Spleen (tissue), 11 donors: ENCODE results near the gene COL4A1. TPM values are rescaled to one million over a fixed set of nuclear protein-coding genes. Genes with fewer than 3 reads are reported as not detected.

ENCODE experiments used
- DNase-seq: peaks from one replicate; pipeline ENCODE4 v3.0.0-alpha.2; 2020
- H3K27ac ChIP-seq, 8 donors: fragments of 200-600 bp; sonication (generic) in 7 of 8; 1 replicate in 4 of 8; 2 replicates in 4 of 8; pipeline versions ENCODE4 v1.5.0 to v1.8.0; 2016 to 2021; ENCODE audit warnings: inconsistent platforms in 4 of 8, mild to moderate bottlenecking in 4 of 8, moderate library complexity in 1 of 8
- H3K27me3 ChIP-seq, 7 donors: fragments of 200-600 bp; sonication (generic) in 6 of 7; replicated peaks in 1 of 7; 1 replicate in 4 of 7; 2 replicates in 3 of 7; pipeline versions ENCODE4 v1.5.0 to v1.8.0; 2016 to 2021; ENCODE audit warnings: inconsistent platforms in 3 of 7, mild to moderate bottlenecking in 1 of 7
- H3K36me3 ChIP-seq, 6 donors: fragments of 200-600 bp; sonication (generic) in 5 of 6; 1 replicate in 4 of 6; 2 replicates in 2 of 6; pipeline versions ENCODE4 v1.5.0 to v1.8.0; 2016 to 2021; ENCODE audit warnings: inconsistent platforms in 2 of 6
- H3K4me1 ChIP-seq, 6 donors: fragments of 200-600 bp; sonication (generic) in 5 of 6; 1 replicate in 3 of 6; 2 replicates in 3 of 6; pipeline versions ENCODE4 v1.5.0 to v1.8.0; 2016 to 2021; ENCODE audit warnings: inconsistent platforms in 3 of 6
- H3K4me3 ChIP-seq, 8 donors: fragments of 200-600 bp; sonication (generic) in 7 of 8; 1 replicate in 4 of 8; 2 replicates in 4 of 8; pipeline versions ENCODE4 v1.5.0 to v1.8.0; 2016 to 2021; ENCODE audit warnings: inconsistent platforms in 4 of 8, mild to moderate bottlenecking in 4 of 8, moderate library complexity in 2 of 8
- H3K9me3 ChIP-seq, 8 donors: fragments of 200-600 bp; sonication (generic) in 7 of 8; 1 replicate in 4 of 8; 2 replicates in 4 of 8; pipeline versions ENCODE4 v1.5.0 to v1.8.0; 2016 to 2021; ENCODE audit warnings: inconsistent platforms in 4 of 8
- CTCF ChIP-seq, 11 experiments: fragments of 200-600 bp in 7 of 11; fragments of 450-650 bp in 4 of 11; sonication (generic) in 4 of 11; IDR thresholded peaks in 8 of 11; conservative IDR thresholded peaks in 3 of 11; 1 replicate in 7 of 11; 2 replicates in 4 of 11; pipeline versions ENCODE4 v1.4.0 to v1.8.0; 2016 to 2021; ENCODE audit warnings: antibody characterized with exemption in 11 of 11, inconsistent platforms in 4 of 11, mild to moderate bottlenecking in 1 of 11
- POLR2A ChIP-seq, 3 donors: fragments of 450-650 bp; IDR thresholded peaks; one replicate each; pipeline ENCODE4 v1.5.1; 2017; ENCODE audit warnings: antibody characterized with exemption in 3 of 3, mild to moderate bottlenecking in 1 of 3
- POLR2AphosphoS5 ChIP-seq, 3 donors: sonication (generic); formaldehyde crosslinking; IDR thresholded peaks; one replicate each; pipeline ENCODE4 v1.5.1; 2017; ENCODE audit warnings: antibody characterized with exemption in 3 of 3
- WGBS, 5 donors: extraction: QIAGEN DNeasy Blood & Tissue Kit in 3 of 5; methylation state at CpG; one replicate each; pipeline versions ENCODE4 v1.1.5 to v1.1.7; 2013 to 2018; 5-methylcytosine and 5-hydroxymethylcytosine counted together
- intact Hi-C: fragments of 100-400 bp; cut with DNase I; formaldehyde crosslinking; loops from one replicate; pipeline ENCODE4 v1.15.0; 2023; ENCODE audit warnings: low total_unique reads
- polyA plus RNA-seq, 3 donors: library from polyadenylated mRNA; stranded (reverse); fragments of 200-250 nt; gene quantifications; one replicate each; pipeline ENCODE4 v1.2.1, GENCODE V29; 2013
- total RNA-seq, 7 donors: library from RNA; depleted of rRNA in 3 of 7; stranded (reverse); fragments of >200 nt in 3 of 7; fragmentation: NEBNext Ultra II Directional in 4 of 7; extraction: Animal tissue kit (Norgen Biotek cat#: 25700) in 4 of 7; gene quantifications; one replicate each; pipeline versions ENCODE4 v1.1.0 to v1.2.1, GENCODE V29; 2016 to 2021
- donor health status: healthy with polysubstance abuse.
- donor health status: DM: no; HTN: no; CAD: no; lungs with moderate emphysema.
- donor health status: DM: no; HTN: no; CAD: no.
- donor health status: Bipolar disorder and iron deficiency.
- donor health status: healthy.
- donor health status: DM: no; HTN: no; CAD: no.
- donor health status: DM: yes; HTN: yes; CAD: no.

The COL4A1 gene
- total and polyA plus RNA-seq, 10 donors = 37.9 to 959 (median 340) TPM

DNA sequence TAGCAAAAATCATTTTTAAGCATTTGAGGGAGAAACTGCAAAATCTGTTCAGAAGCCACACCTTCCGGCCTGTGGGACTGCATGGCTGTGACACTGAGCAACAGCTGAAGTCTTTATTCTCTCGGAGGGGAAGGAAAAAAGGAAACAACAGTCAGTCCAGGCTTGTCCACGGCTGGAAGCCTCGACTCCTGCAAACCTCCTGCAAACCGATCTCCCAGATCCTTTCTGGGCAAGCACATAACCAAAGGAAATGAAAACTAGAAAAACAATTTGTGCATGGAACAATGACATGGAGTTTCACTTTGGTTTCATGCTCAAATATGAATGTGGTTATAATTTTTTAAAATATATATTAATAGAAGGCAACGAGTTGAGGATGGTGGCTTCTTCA, 1.0 kb downstream of the COL4A1 start:
- Histone ChIP-seq H3K27me3 (peaks cover 0 to 81% (median 27%) of the 10 kb centered on the region in 7 donors), H3K9me3 (no peaks in the 10 kb centered on the region), H3K36me3 (peaks cover 0 to 2% (median 0%) of the 10 kb centered on the region in 6 donors), H3K27ac (peak overlapping the region; percentile 54 to 87 (median 85)), H3K4me3 (peak overlapping the region; percentile 46 to 73 (median 52)), H3K4me1 (peaks cover 0 to 47% (median 13%) of the 10 kb centered on the region in 6 donors)
- no peak for DNase-seq
- TF ChIP-seq CTCF (IDR thresholded peaks at IDR 0.05 in 8 of 11, conservative IDR thresholded peaks at IDR 0.05 in 3 of 11) (no peak), POLR2AphosphoS5 (IDR thresholded peaks at IDR 0.05) (peak in 1 of 3 donors; percentile 8)
- intact Hi-C loops = loop anchor here (10.0 kb wide), 1 partner anchor 109 kb away; no protein-coding TSS in a partner anchor
- WGBS, 5 donors = 0 to 3% (median 1%) methylated on average over 6 of the region's 6 CpGs

DNA sequence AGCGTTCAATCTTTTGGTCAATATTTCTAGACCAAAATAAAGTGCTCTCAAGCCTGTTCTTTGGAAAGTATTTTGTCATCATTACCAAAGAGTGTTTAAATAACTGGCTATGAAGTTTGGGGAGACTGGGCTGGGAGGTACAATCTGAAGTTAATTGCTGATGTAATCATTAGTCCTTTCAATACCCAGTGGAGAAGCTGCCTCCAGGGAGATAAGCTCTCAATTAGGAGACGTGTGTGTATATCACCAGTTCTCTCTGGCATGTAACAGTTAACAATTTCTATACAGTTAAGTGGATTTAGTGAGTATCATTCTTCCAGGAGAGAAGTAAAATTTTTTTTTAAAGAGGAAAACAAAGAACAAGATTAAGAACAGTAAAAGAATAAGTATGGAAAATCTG, 1.4 kb downstream of the COL4A1 start:
- H3K4me3 ChIP-seq = peak overlapping the region; percentile 46 to 73 (median 52)
- 36 to 48% (median 41%) methylated on average over 2 of the region's 2 CpGs for WGBS, 5 donors
- peak overlapping the region in 7 of 8 donors; percentile 81 to 87 (median 86) for H3K27ac ChIP-seq
- intact Hi-C loops = loop anchor here (10.0 kb wide), 1 partner anchor 109 kb away; no protein-coding TSS in a partner anchor
- DNase-seq = no peak
- H3K4me1 ChIP-seq = peaks cover 0 to 47% (median 11%) of the 10 kb centered on the region in 6 donors
- H3K9me3 ChIP-seq = no peaks in the 10 kb centered on the region
- H3K36me3 ChIP-seq = no peaks in the 10 kb centered on the region
- TF ChIP-seq POLR2A (IDR thresholded peaks at IDR 0.05) (no peak), POLR2AphosphoS5 (IDR thresholded peaks at IDR 0.05) (no peak), CTCF (IDR thresholded peaks at IDR 0.05 in 8 of 11, conservative IDR thresholded peaks at IDR 0.05 in 3 of 11) (no peak)
- H3K27me3 ChIP-seq = peaks cover 0 to 77% (median 27%) of the 10 kb centered on the region in 7 donors

GRCh38 chr13:110305001-110305400, 2.0 kb downstream of the COL4A1 start:
- DNase-seq = no peak
- WGBS, 5 donors = 44 to 55% (median 52%) methylated on average over 4 of the region's 4 CpGs
- intact Hi-C loops = loop anchor here (10.0 kb wide), 1 partner anchor 110 kb away; no protein-coding TSS in a partner anchor
- Histone ChIP-seq H3K27me3 (peaks cover 0 to 71% (median 27%) of the 10 kb centered on the region in 7 donors), H3K4me3 (peak overlapping the region in 7 of 8 donors; percentile 46 to 73 (median 51)), H3K27ac (peak overlapping the region in 6 of 8 donors; percentile 81 to 87 (median 86)), H3K9me3 (no peaks in the 10 kb centered on the region), H3K4me1 (peaks cover 0 to 45% (median 13%) of the 10 kb centered on the region in 6 donors), H3K36me3 (no peaks in the 10 kb centered on the region)
- TF ChIP-seq CTCF (IDR thresholded peaks at IDR 0.05 in 8 of 11, conservative IDR thresholded peaks at IDR 0.05 in 3 of 11) (no peak), POLR2AphosphoS5 (IDR thresholded peaks at IDR 0.05) (no peak), POLR2A (IDR thresholded peaks at IDR 0.05) (no peak)

- no peaks in the 10 kb centered on the region for H3K9me3 ChIP-seq
- peak overlapping the region in 6 of 8 donors; percentile 36 to 87 (median 85) for H3K27ac ChIP-seq
- no peak for TF ChIP-seq POLR2A (IDR thresholded peaks at IDR 0.05)
- peak in 1 of 3 donors; percentile 64 for TF ChIP-seq POLR2AphosphoS5 (IDR thresholded peaks at IDR 0.05)
- 55 to 69% (median 62%) methylated on average over 4 of the region's 4 CpGs for WGBS, 5 donors
- peak overlapping the region in 7 of 8 donors; percentile 46 to 73 (median 51) for H3K4me3 ChIP-seq
- intact Hi-C loops = loop anchor here (10.0 kb wide), 1 partner anchor 111 kb away; no protein-coding TSS in a partner anchor
- peaks cover 0 to 67% (median 27%) of the 10 kb centered on the region in 7 donors for H3K27me3 ChIP-seq
- H3K4me1 ChIP-seq = peaks cover 0 to 49% (median 12%) of the 10 kb centered on the region in 6 donors
- no peaks in the 10 kb centered on the region for H3K36me3 ChIP-seq
- DNase-seq = no peak
Observed at GRCh38 chr13:110304256-110304655, 2.7 kb downstream of the COL4A1 start.
